HG02885 (cell line): ENCODE measurements around the gene MAP3K7.

Source experiments
- ATAC-seq: cut with Tn5 transposase; IDR thresholded peaks from one replicate; pipeline ENCODE4 v1.9.1; 2021; ENCODE audit warnings: mild to moderate bottlenecking; ENCODE audit not compliant: unreplicated experiment, poor library complexity

The MAP3K7 gene

GRCh38 chr6:90586836-90587638 is at the start of gene MAP3K7:
TSS of gene MAP3K7 (minus strand) at chr6:90587072. CDS start at chr6:90586883, 189 bp downstream.
- ATAC-seq = peak; percentile 87

GRCh38 chr6:90631046-90631445 is 44.2 kb upstream of the MAP3K7 start:
- no peak for ATAC-seq

GRCh38 chr6:90621581-90621980 is 34.7 kb upstream of the MAP3K7 start:
- ATAC-seq = no peak

GRCh38 chr6:90619221-90619620 is 32.3 kb upstream of the MAP3K7 start:
- ATAC-seq = peak; percentile 62

- no peak for ATAC-seq
These were observed 25.4 kb upstream of the MAP3K7 start for GRCh38 chr6:90612313-90612680.

GRCh38 chr6:90611543-90612312 is 24.9 kb upstream of the MAP3K7 start:
- no peak for ATAC-seq

- peak; percentile 76 for ATAC-seq
These were observed 24.1 kb upstream of the MAP3K7 start for GRCh38 chr6:90610751-90611542.

- ATAC-seq = no peak
These were observed 23.5 kb upstream of the MAP3K7 start for GRCh38 chr6:90610301-90610750.

- no peak for ATAC-seq
These were observed 19.0 kb upstream of the MAP3K7 start for GRCh38 chr6:90605749-90606340.

GRCh38 chr6:90604546-90604945 is 17.7 kb upstream of the MAP3K7 start:
- no peak for ATAC-seq

- ATAC-seq = no peak
These were observed 12.3 kb upstream of the MAP3K7 start for GRCh38 chr6:90599151-90599550.

GRCh38 chr6:90598192-90598951 is 11.5 kb upstream of the MAP3K7 start:
- ATAC-seq = no peak

- no peak for ATAC-seq
These were observed 10.2 kb upstream of the MAP3K7 start for GRCh38 chr6:90596967-90597539.

- no peak for ATAC-seq
These were observed 9.0 kb upstream of the MAP3K7 start for GRCh38 chr6:90595854-90596253.

GRCh38 chr6:90586546-90586835 is 381 bp downstream of the MAP3K7 start:
- peak; percentile 23 for ATAC-seq

- ATAC-seq = peak; percentile 35
These were observed 2.1 kb downstream of the MAP3K7 start for GRCh38 chr6:90584636-90585255.

GRCh38 chr6:90583836-90584481 is 2.9 kb downstream of the MAP3K7 start:
- no peak for ATAC-seq

GRCh38 chr6:90583179-90583835 is 3.6 kb downstream of the MAP3K7 start:
- no peak for ATAC-seq
